ENCODE data around the gene ITGA11.
A peak's percentile ranks its signal among the peaks of the same experiment; 100 is the strongest.

ITGA11 gene

GRCh38 chr15:68289621-68290352, 142.2 kb downstream of the ITGA11 start:
- no peak for DNase-seq (ENCODE audit: low spot score)

- DNase-seq (ENCODE audit: low spot score): no peak
Observed at GRCh38 chr15:68289057-68289456, 142.9 kb downstream of the ITGA11 start.

- DNase-seq (ENCODE audit: low spot score): no peak
Observed at GRCh38 chr15:68286256-68286655, 145.7 kb downstream of the ITGA11 start.

DNA sequence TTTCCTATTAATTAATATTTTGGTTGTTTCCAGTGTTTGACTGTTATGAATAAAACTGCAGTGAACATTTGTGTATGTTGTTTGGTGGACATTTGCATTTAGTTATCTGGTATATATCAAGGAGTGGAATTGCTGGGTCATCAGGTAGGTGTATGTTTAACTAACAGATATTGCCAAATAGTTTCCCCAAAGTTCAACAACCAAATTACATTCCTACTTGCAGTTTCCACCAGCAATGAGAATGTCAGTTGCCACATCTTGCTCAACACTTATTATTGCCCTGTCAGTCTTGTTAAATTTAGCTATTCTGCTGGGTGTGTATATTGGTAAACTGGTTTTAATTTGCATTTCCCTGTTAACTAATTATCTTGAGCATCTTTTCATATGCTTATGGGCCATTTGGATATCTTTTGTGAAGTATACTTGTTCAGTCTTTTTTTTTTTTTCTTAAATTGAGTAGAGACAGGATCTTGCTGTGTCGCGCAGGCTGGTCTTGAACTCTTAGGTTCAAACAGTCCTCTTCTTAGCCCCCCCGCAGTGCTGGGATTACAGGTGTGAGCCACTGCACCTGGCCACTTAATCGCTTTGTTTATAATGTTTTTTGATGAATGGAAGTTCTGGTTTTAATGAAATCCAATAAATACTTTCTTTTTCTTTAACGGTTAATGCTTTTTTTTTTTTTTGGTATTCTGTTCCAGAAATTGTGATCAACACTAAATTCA, 146.5 kb downstream of the ITGA11 start:
- no peak for DNase-seq (ENCODE audit: low spot score)

DNA sequence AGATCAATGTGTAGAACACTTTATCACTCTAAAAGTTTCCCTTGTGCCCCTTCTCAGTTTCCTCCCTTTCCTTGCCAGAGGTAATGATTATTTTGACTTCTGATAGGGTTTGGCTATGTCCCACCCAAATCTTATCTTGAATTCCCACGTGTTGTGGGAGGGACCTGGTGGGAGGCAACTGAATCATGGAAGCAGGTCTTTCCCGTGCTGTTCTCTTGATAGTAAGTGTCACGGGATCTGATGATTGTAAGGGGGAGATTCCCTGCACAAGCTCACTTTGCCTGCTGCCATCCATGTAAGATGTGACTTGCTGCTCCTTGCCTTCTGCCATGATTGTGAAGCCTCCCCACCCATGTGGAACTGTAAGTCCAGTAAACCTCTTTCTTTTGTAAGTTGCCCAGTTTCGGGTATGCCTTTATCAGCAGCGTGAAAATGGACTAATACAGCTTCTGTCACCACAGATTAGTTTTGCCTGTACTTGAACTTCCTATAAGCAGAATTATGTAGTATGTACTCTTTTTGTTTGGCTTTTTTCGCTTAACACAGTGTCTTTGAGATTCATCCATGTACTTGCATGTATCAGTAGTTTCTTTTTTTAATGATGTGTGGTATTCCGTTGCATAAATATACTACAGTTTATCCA, 147.2 kb downstream of the ITGA11 start:
- no peak for DNase-seq (ENCODE audit: low spot score)

DNA sequence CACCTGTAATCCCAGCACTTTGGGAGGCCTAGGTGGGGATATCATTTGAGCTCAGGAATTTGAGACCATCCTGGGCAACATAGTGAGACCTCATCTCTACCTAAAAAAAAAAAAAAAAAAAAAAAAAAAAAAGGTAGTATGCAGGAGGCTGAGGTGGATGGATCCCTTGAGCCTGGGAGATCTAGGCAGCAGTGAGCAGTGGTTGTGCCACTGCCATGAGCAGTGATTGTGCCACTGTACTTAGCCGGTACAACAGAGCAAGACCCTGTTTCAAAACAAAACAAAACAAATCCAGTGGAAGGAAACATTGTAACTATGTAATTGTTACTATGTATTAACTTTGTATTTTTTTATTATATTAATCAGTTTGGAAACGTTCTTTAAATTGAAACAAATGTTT, 148.6 kb downstream of the ITGA11 start:
- DNase-seq (ENCODE audit: low spot score): no peak

- DNase-seq (ENCODE audit: low spot score): no peak
Observed at GRCh38 chr15:68281008-68281407, 151.0 kb downstream of the ITGA11 start.

GRCh38 chr15:68279779-68280753, 151.9 kb downstream of the ITGA11 start:
- no peak for DNase-seq (ENCODE audit: low spot score)

DNA sequence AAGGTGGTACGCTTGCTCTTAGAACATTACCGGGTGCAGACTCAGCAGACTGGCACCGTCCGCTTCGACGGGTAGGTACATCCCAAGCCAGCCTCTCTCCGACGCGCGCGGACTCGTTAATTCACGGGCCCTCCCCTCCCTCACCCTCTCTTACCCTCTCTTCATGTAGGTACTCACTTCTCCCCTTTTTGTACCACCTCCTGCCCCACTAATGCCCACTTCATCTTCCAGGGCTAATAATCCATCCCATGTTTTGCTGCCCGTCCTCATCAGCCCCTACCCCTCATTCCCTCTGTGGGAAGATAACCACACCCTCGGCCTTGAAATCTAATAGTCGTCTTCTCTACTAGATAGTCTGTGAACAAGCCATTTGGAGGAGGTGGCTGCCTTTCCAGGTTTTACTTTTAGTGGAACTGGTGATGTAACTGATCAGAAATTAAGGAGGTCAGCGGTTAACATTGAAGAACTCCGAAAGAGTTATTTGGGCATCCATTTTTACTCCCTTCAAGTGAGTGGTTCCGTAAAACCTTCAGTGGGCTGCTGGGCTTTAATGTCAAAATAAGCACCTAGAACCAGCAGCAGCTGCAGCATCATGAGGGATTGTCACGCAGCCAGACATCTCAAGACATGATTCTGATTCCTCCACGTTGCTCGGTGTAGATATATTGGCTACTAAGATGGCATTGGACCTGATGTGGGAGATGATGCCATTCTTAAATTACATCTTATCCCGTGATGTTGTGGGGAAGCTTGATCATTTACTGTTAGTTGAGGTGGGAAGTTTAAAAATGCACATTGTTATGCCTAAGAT, 153.2 kb downstream of the ITGA11 start:
- DNase-seq (ENCODE audit: low spot score): no peak

GRCh38 chr15:68278345-68278594, 153.7 kb downstream of the ITGA11 start:
- DNase-seq (ENCODE audit: low spot score): no peak

- DNase-seq (ENCODE audit: low spot score): peak; percentile 92
Observed at GRCh38 chr15:68277603-68278344, 154.2 kb downstream of the ITGA11 start, which contains the start of gene FEM1B. TSS of gene FEM1B (plus strand) at chr15:68277745. CDS start at chr15:68278418, 673 bp downstream.

DNA sequence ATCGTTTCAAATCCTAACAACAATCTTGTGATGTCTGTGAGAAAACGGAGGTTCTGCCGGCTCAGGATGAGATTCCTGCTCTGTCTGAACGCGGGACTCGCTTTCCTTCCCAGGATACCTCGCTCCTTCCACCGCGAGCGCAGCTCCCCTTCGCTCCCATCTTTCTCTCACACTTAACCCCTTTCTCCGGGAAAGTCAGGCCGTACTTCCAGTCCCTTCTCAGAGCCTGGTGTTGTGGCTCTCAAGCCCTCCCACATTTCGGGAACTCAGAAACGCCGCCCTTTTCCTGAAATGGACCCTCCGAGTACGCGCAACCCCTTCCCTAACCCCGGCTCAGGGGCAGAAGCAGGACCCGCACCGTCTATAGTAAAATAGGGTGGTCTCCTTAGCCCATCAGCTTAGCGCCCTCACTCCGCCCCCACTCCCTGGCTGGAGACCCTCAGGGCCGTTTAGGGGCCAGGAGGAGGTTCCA, 154.8 kb downstream of the ITGA11 start:
- DNase-seq (ENCODE audit: low spot score): peak; percentile 36

DNA sequence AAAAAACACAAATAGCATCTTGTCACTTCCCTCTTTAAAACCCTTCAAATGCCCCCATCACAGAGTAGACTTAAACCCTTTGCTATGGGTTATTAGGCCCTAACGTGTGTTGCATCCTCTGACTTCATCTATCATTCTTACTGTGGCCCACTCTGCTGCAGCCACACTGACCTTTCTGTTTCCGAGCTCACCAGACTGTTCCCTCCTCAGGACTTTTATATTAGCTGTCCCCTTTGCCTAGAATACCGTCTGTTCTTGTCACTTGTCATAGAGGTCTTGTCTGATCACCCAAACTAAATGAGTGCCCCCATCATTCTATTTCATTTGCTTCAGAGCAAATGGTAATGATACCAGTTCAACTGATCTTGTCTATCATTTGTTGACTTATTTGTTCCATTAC, 155.3 kb downstream of the ITGA11 start:
- DNase-seq (ENCODE audit: low spot score): no peak

DNA sequence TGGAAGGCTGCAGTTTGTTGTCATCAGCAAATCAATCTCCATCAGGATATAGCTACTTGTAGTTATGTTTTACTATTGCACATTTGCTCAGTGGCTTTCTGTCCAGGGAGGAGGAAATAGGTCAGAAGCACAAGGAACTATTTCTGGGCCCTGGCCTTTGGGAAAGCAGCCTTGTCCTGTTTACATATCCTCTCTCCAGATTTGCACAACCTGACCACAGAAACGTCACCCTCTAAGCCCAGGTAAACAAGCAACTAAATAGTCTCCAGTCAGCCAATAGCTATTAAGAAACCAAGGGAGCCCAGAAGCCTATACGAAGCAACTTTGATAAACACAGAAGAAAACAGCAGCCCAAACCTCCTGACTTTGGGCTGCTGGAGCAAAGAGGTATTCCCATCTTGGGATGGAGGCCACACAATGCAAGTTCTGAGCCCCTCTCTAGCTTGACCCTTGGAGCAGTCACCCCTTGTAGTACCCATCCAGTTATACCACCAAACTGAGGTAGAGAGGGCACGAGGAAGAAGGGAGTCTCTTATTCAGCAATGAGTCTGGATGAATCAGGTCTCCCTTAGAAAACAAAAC, 156.7 kb downstream of the ITGA11 start:
- DNase-seq (ENCODE audit: low spot score): no peak

DNA sequence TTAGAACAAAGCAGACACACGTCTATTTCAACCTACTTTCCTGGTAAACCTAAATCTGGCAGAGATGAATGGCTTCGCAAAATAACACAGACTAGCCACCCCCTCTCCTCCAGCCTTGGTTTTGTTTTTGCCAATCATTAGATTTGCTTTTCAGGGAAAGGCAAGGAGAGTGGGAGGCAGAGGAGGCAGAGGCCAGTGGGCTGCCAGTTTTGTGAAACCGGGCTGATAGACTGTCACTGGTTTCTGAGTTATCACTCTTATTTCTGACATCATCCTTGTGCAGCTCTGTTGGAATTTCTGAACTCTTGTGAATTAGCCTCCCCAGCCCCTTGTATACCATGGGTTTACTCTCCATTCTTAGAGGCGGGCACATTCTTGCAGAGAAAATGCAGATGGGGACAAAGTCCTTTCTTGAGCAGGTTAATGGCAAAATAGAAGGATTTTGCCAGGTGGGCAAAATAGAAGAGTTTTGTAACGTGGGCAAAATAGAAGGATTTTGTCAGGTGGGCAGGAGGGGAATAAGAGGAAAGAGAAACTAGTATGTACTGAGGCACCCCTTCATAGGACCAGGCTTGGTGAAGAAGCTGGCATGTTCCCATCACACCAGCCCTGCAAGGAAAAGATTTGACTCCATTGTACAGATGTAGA, 157.6 kb downstream of the ITGA11 start:
- no peak for DNase-seq (ENCODE audit: low spot score)

DNA sequence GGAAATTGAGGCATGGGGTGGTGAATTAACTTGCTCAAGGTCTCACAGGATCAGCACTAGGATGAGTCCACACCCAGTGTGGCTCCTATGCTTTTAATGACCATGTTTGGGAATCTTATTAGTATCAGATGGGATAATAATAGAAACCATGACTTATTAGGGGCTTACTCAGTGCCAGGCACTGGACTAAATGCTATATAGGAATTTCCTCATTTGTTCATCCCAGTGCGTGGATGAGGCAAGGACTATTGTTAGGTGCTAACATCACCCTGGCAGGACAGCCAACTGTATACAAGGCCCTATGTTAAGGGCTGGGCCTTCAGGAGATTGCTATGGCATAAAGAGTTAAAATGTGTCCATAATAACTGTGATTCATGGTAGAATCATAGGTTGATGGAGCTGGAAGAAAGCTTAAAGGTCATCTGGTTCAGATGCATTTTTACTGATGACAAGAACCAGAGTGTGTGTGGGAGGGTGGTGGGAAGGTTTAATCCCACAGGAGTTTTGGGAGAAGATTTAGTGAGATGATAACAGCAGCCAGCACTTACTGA, 159.2 kb downstream of the ITGA11 start:
- DNase-seq (ENCODE audit: low spot score): peak; percentile 31

GRCh38 chr15:68271854-68272471, 160.0 kb downstream of the ITGA11 start:
- DNase-seq (ENCODE audit: low spot score): peak; percentile 70

- no peak for DNase-seq (ENCODE audit: low spot score)
Observed at GRCh38 chr15:68268405-68268804, 163.6 kb downstream of the ITGA11 start.

DNA sequence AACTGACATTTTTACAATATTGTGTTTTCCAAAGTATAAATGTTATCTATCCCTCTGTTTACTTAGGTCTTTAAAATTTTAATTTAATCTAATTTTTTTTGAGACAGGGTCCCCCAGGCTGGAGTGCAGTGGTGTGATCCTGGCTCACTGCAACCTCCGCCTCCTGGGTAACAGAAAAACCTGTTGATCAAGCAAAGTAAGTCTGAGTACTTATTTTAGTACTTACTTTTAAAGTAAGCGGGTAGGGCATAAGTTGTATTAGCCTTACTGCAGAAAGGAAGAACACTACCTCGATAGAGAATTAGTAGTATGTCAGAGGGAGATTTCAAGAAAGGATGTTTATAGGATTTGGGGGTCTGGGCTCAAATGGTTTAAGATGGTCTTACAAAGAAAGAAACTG, 166.3 kb downstream of the ITGA11 start:
- DNase-seq (ENCODE audit: low spot score): no peak
